HG03039 (cell line): ENCODE results near the gene GUCY2D.

ENCODE experiments used
- ATAC-seq: cut with Tn5 transposase; IDR thresholded peaks from one replicate; pipeline ENCODE4 v1.9.1; 2021; ENCODE audit warnings: mild to moderate bottlenecking, moderate library complexity; ENCODE audit not compliant: unreplicated experiment

Gene GUCY2D

DNA sequence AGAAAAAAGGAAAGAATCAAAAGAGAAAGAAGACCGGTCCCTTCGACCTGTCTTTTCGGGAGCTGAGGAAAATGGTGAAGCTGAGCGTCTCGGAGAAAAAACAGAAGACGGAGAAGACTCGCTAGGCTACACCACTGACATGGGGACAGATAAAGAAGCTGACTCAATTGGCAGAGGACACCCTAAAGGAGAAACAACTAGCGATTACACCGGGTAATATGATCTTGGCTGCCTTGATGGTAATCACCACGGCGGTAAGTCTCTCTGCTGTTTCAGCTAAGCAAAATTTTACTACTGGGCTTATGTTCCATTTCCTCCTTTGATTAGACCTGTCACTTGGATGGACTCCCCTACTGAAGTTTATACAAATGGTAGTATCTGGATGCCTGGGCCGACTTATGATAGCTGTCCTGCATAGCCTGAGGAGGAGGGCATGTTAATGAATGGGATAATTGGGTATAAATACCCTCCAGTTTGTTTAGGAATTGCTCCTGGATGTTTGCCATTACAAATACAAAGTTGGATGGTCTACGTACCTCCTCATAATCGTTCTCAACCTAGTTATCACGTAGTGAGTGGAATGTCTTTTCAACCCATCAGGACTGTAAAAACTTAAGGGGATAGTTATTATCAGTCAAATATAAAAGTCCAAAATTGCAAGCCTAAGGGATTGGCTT, 60.5 kb downstream of the GUCY2D start:
- no peak for ATAC-seq

DNA sequence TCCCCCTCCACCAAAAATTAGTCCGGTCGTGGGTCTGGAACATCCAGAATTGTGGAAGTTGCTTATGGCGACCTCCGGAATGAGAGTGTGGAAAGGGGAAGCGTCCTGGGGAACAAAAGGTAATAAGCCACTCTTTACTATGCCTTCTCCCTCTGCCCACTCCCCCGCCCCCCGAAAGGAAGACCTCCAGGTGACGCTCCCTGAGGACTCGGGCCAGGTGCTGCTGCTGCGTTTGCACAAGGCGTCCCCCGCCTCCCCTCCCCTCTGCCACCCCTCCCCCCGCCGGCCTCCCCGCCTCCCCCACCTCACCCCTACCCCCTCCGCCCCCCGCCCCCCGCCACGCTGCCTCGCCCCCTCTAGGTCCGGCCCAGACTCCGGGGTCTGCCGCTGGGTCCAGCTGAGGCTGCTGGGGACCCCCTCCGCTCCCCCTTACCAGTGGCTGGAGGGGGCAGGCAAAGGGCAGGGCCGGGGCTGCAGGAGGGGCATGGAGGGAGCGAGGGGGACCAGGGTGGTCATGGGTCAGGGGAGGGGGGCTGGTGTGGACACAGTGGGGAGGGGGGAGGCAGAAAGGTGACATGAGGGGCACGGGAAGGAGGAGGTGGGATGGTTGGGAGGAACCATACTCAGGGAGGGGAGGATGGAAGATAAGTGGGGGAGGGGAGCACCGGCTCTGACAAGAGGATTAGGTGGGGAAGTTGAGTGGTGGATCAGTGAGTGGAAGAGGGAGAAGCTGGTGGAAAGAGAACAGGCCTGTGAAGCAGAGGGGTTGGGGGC, 61.5 kb downstream of the GUCY2D start:
- no peak for ATAC-seq

DNA sequence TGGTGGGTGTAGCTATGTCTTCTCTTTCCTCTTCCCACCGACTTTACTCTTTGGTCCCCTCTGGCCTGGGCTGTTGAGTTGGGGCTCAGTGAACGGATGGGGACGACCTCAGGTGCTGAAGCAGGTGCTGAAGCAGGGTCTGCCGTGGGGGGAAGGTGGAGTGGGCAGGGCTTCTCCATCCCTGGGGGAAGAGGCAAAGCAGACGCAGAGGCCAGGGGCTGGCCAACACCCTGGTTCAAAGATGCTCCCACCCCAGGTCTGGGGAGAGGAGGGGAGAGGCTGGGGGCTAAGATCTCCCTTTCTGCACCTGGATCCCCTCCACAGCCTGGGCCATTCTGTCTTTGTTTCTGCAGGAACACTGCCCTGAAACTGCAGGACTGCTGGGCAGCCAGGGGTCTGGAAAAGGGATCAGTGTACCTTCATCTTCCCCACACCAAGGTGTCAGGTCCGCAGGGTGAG, 62.2 kb downstream of the GUCY2D start:
- no peak for ATAC-seq

DNA sequence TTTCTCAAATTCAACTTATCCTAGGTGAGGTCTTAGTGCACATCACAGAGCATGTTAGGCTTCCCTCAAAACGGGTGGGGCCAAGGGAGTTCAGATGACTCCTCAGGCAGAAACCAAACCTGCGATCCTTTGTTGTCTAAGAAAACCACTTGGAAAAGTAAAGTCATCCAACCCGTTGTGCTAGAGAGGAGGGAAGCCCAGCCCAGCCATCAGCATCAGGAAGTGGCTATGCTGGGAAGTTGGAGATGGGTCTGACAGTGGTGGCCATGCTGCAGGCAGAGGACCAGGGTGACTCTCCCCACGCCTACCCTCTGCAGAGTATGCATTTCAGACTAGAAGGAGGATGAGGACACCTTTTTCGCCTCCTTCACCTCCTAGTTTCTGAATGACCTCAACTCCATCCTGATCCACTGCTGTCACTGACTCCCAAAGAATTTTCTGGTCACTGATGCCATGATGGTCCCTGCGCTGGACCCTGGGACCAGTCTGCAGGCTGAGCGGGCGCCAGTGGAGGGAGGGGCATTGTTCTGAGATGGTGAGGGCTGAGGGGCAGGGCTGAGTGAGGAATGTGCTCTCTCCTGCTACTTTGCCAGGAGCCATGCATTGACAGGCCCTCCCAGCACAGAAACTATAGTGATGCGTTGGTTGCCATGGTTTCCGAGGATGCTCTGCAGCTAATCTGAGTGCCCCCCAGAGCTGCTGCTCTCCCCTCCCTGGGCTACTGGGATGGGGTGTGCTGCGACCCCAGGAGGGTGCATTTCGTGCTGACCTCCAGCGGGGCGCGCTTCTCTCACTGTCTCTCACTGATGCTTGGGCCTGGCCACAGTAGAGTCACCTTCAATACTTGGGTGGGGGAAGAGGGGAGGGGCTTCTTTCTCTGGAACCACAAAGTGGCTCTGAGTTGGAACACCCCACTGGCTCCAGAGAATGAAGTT, 64.7 kb downstream of the GUCY2D start:
- no peak for ATAC-seq

DNA sequence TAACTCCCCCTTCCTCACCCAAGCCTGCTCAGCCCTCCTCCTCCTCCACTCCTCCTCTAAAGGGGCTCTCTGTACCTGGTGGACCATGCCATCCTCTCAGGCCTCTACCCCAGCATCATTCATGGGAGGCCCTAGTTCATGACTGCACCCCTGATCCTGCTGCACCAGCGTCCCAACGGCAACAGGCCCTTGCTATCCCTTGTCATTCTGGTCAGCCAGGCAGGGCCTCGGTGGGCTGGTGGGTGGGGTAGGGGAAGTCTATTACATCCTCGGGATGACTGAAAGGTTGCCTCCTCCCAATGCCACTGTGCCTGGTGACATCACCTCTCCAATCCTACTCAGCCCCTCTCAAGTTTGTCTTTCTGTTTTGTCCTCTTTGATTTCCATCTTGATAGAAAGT, 65.4 kb downstream of the GUCY2D start:
- ATAC-seq, result no peak

DNA sequence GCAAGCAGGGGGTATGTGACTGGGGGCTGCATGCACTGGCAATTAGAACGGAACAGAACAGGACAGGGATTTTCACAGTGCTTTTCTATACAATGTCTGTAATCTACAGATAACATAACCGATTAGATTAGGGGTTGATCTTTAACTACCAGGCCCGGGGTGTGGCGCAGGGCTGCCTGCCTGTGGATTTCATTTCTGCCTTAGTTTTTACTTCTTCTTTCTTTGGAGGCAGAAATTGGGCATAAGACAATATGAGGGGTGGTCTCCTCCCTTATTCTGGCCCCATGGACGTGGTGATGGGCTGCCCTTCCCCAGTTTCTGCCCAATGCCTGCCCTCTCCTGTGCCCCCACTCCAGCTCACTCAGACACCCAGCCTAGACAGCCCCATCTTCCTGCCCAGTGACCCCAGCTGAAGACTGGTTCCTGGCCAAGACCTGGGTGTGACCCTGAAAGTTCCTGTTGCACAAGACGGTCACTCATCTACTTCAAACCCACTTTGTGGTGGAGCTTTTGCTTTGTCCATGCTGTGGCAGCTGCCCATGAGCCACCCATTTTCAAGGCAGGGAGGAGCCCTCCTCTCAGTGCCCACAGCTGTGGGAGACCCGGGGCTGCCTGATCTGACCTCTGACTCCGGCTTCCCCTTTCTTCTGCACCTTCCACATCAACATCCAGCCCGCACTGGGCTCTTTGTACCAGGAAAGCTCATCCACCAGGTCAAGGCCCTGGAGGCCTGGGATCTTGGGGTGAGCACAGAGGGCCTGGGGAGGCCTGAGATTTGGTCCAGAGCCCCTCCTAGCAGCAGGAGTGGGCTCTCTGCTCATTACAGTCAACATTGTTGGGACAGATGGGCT, 66.5 kb downstream of the GUCY2D start:
- ATAC-seq, result no peak

DNA sequence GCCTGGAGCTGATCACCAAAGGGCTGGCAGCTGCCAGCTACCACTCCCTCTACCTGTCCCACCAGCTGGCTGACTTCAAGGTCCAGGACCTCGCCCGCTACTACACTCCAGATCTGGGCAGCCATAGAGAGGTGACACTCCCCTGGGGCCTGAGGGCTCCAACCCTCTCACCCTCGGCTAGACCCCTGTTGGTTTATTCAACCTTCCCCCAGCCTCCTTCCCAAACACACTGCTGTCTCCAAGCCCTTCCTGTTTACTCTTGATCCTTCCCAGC, 67.1 kb downstream of the GUCY2D start:
- no peak for ATAC-seq
